SK-N-SH (cell line): ENCODE results near the gene SLC6A17. TPM values are rescaled to one million over a fixed set of nuclear protein-coding genes. Genes with fewer than 3 reads are reported as not detected.
A peak's percentile ranks its signal among the peaks of the same experiment; 100 is the strongest.

ENCODE experiments used
- CTCF ChIA-PET: fragments of 300-600, 350-600 bp; formaldehyde crosslinking; extraction: SDS; loops from one replicate; lab custom pipeline; 2021; lab: Yijun Ruan, JAX
- POLR2A ChIA-PET: fragments of 350-600 bp; sonication (Branson Sonifier 250); formaldehyde crosslinking; extraction: SDS; loops from one replicate; lab custom pipeline; 2020; ENCODE audit warnings: antibody characterized with exemption, inconsistent platforms; lab: Yijun Ruan, JAX
- DNase-seq: peaks from one replicate; pipeline ENCODE4 v3.0.0; 2012
- H2AFZ ChIP-seq: fragments of 200-600 bp; sonication (generic); 2 replicates; pipeline ENCODE4 v1.8.1; 2016; ENCODE audit warnings: antibody characterized with exemption, mild to moderate bottlenecking, low read depth
- H3F3A ChIP-seq: fragments of 200-600 bp; sonication (generic); replicated peaks from 2 replicates; pipeline ENCODE3; 2016; ENCODE audit warnings: antibody characterized with exemption, mild to moderate bottlenecking; ENCODE audit not compliant: insufficient read depth
- H3K27ac ChIP-seq, 2 experiments: fragments of 200-500 bp in 1 of 2; fragments of 200-600 bp in 1 of 2; sonication (Bioruptor generic) in 1 of 2; sonication (generic), shearing (Covaris generic) in 1 of 2; 2 replicates each; pipeline versions ENCODE4 v1.5.1 to v1.6.1; 2014 to 2016; ENCODE audit warnings: low read depth in 2 of 2, inconsistent platforms in 1 of 2, low read length in 1 of 2, mild to moderate bottlenecking in 1 of 2, mixed read lengths in 1 of 2
- H3K27me3 ChIP-seq: fragments of 200-600 bp; sonication (generic), shearing (Covaris generic); 2 replicates; pipeline ENCODE4 v1.6.1; 2016; ENCODE audit warnings: mixed run types; ENCODE audit not compliant: insufficient read depth
- H3K36me3 ChIP-seq, 2 experiments: fragments of 200-500 bp in 1 of 2; fragments of 200-600 bp in 1 of 2; sonication (Bioruptor generic) in 1 of 2; sonication (generic) in 1 of 2; replicated peaks in 1 of 2; 2 replicates each; pipeline versions ENCODE3 to v1.5.1; 2014 to 2016; ENCODE audit warnings: low read length in 1 of 2, mild to moderate bottlenecking in 1 of 2; ENCODE audit not compliant: insufficient read depth in 2 of 2, control insufficient read depth in 1 of 2
- H3K4me1 ChIP-seq, 2 experiments: fragments of 200-500 bp in 1 of 2; fragments of 200-600 bp in 1 of 2; sonication (Bioruptor generic) in 1 of 2; sonication (generic), shearing (Covaris generic) in 1 of 2; 2 replicates each; pipeline versions ENCODE4 v1.5.1 to v1.6.1; 2014 to 2016; ENCODE audit warnings: low read depth in 1 of 2, low read length in 1 of 2, mixed run types in 1 of 2; ENCODE audit not compliant: insufficient read depth in 2 of 2, control insufficient read depth in 1 of 2
- H3K4me2 ChIP-seq: fragments of 200-600 bp; sonication (generic), shearing (Covaris generic); 2 replicates; pipeline ENCODE4 v1.6.1; 2017; ENCODE audit warnings: mixed run types
- H3K4me3 ChIP-seq, 2 experiments: fragments of 200-500 bp in 1 of 2; fragments of 200-600 bp in 1 of 2; sonication (Bioruptor generic) in 1 of 2; sonication (generic), shearing (Covaris generic) in 1 of 2; 2 replicates each; pipeline versions ENCODE4 v1.5.1 to v1.8.1; 2014 to 2016; ENCODE audit warnings: low read depth in 2 of 2, inconsistent platforms in 1 of 2, low read length in 1 of 2, mild to moderate bottlenecking in 1 of 2, mixed read lengths in 1 of 2, moderate library complexity in 1 of 2
- H3K79me2 ChIP-seq: fragments of 200-600 bp; sonication (generic); 2 replicates; pipeline ENCODE4 v1.8.1; 2017; ENCODE audit warnings: mild to moderate bottlenecking; ENCODE audit not compliant: insufficient read depth
- H3K9ac ChIP-seq: fragments of 200-600 bp; sonication (generic); 2 replicates; pipeline ENCODE4 v1.6.1; 2017; ENCODE audit warnings: mixed run types
- H3K9me2 ChIP-seq: fragments of 200-600 bp; sonication (generic); 2 replicates; pipeline ENCODE4 v1.6.1; 2017; ENCODE audit warnings: mixed run types
- H3K9me3 ChIP-seq: fragments of 200-600 bp; sonication (generic); 2 replicates; pipeline ENCODE4 v1.6.1; 2017; ENCODE audit warnings: mixed run types, mild to moderate bottlenecking, moderate library complexity
- H4K20me1 ChIP-seq: fragments of 200-600 bp; sonication (generic); 2 replicates; pipeline ENCODE4 v1.6.1; 2017; ENCODE audit warnings: mild to moderate bottlenecking, mixed run types; ENCODE audit not compliant: insufficient read depth
- CHD2 ChIP-seq: fragments of 150-350 bp; IDR thresholded peaks from 2 replicates; pipeline ENCODE4 v1.6.1; 2018; ENCODE audit warnings: low read length; ENCODE audit not compliant: partially characterized antibody
- EZH2phosphoT487 ChIP-seq: fragments of 200-600 bp; sonication (generic); IDR thresholded peaks from 2 replicates; pipeline ENCODE4 v1.6.1; 2017; ENCODE audit warnings: low read depth, mixed run types, mild to moderate bottlenecking, antibody characterized with exemption, moderate library complexity, borderline replicate concordance
- FOSL2 ChIP-seq: IDR thresholded peaks from 2 replicates; pipeline ENCODE4 v1.4.0; 2012; ENCODE audit warnings: low read depth, mild to moderate bottlenecking, moderate library complexity, borderline replicate concordance
- FOXJ3 ChIP-seq: sonication (generic); formaldehyde crosslinking; IDR thresholded peaks from 2 replicates; pipeline ENCODE4 v1.5.1; 2020; ENCODE audit warnings: mild to moderate bottlenecking, missing genetic modification reagents
- GABPA ChIP-seq: IDR thresholded peaks from 2 replicates; pipeline ENCODE4 v1.4.0; 2012; ENCODE audit warnings: low read depth, mild to moderate bottlenecking
- MAX ChIP-seq: IDR thresholded peaks from 2 replicates; pipeline ENCODE4 v1.4.0; 2012; ENCODE audit warnings: low read depth
- MXI1 ChIP-seq: IDR thresholded peaks from 2 replicates; pipeline ENCODE4 v1.6.1; 2012; ENCODE audit warnings: mild to moderate bottlenecking, low read depth, low read length, improper control_type of control experiment
- NRF1 ChIP-seq: IDR thresholded peaks from 2 replicates; pipeline ENCODE4 v1.6.1; 2012; ENCODE audit warnings: low read depth, mild to moderate bottlenecking, low read length
- PBX3 ChIP-seq: IDR thresholded peaks from 2 replicates; pipeline ENCODE4; 2012
- POLR2AphosphoS5 ChIP-seq: IDR thresholded peaks from 2 replicates; pipeline ENCODE4 v1.6.1; 2012; ENCODE audit warnings: low read depth, low read length
- RAD21 ChIP-seq: IDR thresholded peaks from 2 replicates; pipeline ENCODE4 v1.6.1; 2012; ENCODE audit warnings: mild to moderate bottlenecking, low read length
- RCOR1 ChIP-seq: fragments of 150-350 bp; IDR thresholded peaks from 2 replicates; pipeline ENCODE4 v1.6.1; 2017; ENCODE audit warnings: antibody characterized with exemption, low read length
- REST ChIP-seq: IDR thresholded peaks from 2 replicates; pipeline ENCODE4 v1.6.1; 2012; ENCODE audit warnings: mild to moderate bottlenecking, low read depth, low read length, moderate library complexity
- RFX5 ChIP-seq: IDR thresholded peaks from 2 replicates; pipeline ENCODE4 v1.6.1; 2012; ENCODE audit warnings: mild to moderate bottlenecking, improper control_type of control experiment, low read length
- SIN3A ChIP-seq: IDR thresholded peaks from 2 replicates; pipeline ENCODE4 v1.6.1; 2012; ENCODE audit warnings: low read depth, mild to moderate bottlenecking, low read length, moderate library complexity, borderline replicate concordance
- SMC3 ChIP-seq: IDR thresholded peaks from 2 replicates; pipeline ENCODE4 v1.6.1; 2012; ENCODE audit warnings: low read depth, low read length, improper control_type of control experiment
- TAF1 ChIP-seq: IDR thresholded peaks from 2 replicates; pipeline ENCODE4 v1.6.1; 2012; ENCODE audit warnings: low read depth, mild to moderate bottlenecking, low read length, moderate library complexity, borderline replicate concordance
- TCF12 ChIP-seq: IDR thresholded peaks from 2 replicates; pipeline ENCODE4 v1.4.0; 2012
- TEAD4 ChIP-seq: IDR thresholded peaks from 2 replicates; pipeline ENCODE4 v1.4.0; 2012; ENCODE audit warnings: mild to moderate bottlenecking, borderline replicate concordance; ENCODE audit not compliant: insufficient read depth
- USF2 ChIP-seq: fragments of 150-350 bp; IDR thresholded peaks from 2 replicates; pipeline ENCODE4 v1.6.1; 2017; ENCODE audit warnings: antibody characterized with exemption, low read length, low read depth, borderline replicate concordance
- WGBS: methylation state at CpG from one replicate; pipeline ENCODE4 v1.1.6; 2017; ENCODE audit warnings: low lambda C conversion rate; 5-methylcytosine and 5-hydroxymethylcytosine counted together
- polyA plus RNA-seq, 3 experiments: library from polyadenylated mRNA; depleted of rRNA; stranded (reverse); fragments of >200 nt; gene quantifications; 2 replicates each; pipeline ENCODE4 v1.2.3, GENCODE V29; 2012

The SLC6A17 gene
- polyA plus RNA-seq, 1 of the 3 experiments (the other 2 are of a cell fraction), result 0.67 TPM

- TF ChIP-seq REST, result no peak
- no peak for TF ChIP-seq RAD21
- TF ChIP-seq USF2, result no peak
- no peak for TF ChIP-seq SIN3A
- TF ChIP-seq GABPA, result no peak
- TF ChIP-seq POLR2AphosphoS5, result no peak
- TF ChIP-seq RFX5, result no peak
- no peak for TF ChIP-seq TCF12
Observed at GRCh38 chr1:110249256-110249655, 99.0 kb downstream of the SLC6A17 start (continued).

GRCh38 chr1:110250008-110250407, 99.7 kb downstream of the SLC6A17 start:
- peaks cover 0 to 28% of the 10 kb centered on the region in 2 experiments; a peak in 1 of 4 replicates for H3K4me1 ChIP-seq
- H3K36me3 ChIP-seq, result no peaks in the 10 kb centered on the region
- H3K9me3 ChIP-seq, result no peaks in the 10 kb centered on the region
- no peaks in the 10 kb centered on the region for H4K20me1 ChIP-seq
- no peak for TF ChIP-seq EZH2phosphoT487
- TF ChIP-seq FOSL2, result no peak
- TF ChIP-seq NRF1, result no peak
- no peak; the same call in 1 of the 2 replicates for TF ChIP-seq RCOR1
- TF ChIP-seq USF2, result no peak
- no peak for TF ChIP-seq PBX3
- no peak for TF ChIP-seq RFX5
- TF ChIP-seq MAX, result no peak
- no peak for TF ChIP-seq SMC3
- no peak for TF ChIP-seq TEAD4
- no peak for TF ChIP-seq MXI1
- no peak for TF ChIP-seq TAF1
- TF ChIP-seq FOXJ3 (CRISPR knock-in tag), result no peak
- TF ChIP-seq CHD2, result no peak
- no peaks in the 10 kb centered on the region; the same call in 1 of the 2 replicates for H3K27me3 ChIP-seq
- 36% methylated on average over 4 of the region's 4 CpGs for WGBS
- no peaks in the 10 kb centered on the region for H3K9me2 ChIP-seq
- CTCF ChIA-PET, result interaction anchor here (1.0 to 1.7 kb wide), 5 partner anchors 9 to 63 kb away, joined by 3 to 7 read pairs (median 4); partner anchors contain the start of gene KCNC4
- H3K4me3 ChIP-seq, result no peak overlapping the region
- H3K4me2 ChIP-seq, result no peak overlapping the region
- no peak overlapping the region for H3K9ac ChIP-seq
- peak; percentile 62 for DNase-seq
- POLR2A ChIA-PET, result no interaction called here
- H3K27ac ChIP-seq, result peak overlapping the region in 1 of 2 experiments; percentile 72; a peak in 1 of 4 replicates
- H3F3A ChIP-seq, result no peaks in the 10 kb centered on the region
- no peaks in the 10 kb centered on the region for H3K79me2 ChIP-seq
- no peak overlapping the region for H2AFZ ChIP-seq
